Activated T-cell treated with anti-CD3 and anti-CD28 coated beads, Interleukin-2, amount 50 U/mL, for 48 hours (primary cell): Measurements from ENCODE around the gene C7orf25.
"Not testable (repeated sequence)": the region's sequence is repeated elsewhere in the genome, so short reads cannot be mapped to it uniquely, and the experiment has no call there.

Experiments
- DNase-seq, 2 experiments: peaks; one replicate each; pipeline ENCODE4 v3.0.0-alpha.2; 2020

C7orf25 gene

DNA sequence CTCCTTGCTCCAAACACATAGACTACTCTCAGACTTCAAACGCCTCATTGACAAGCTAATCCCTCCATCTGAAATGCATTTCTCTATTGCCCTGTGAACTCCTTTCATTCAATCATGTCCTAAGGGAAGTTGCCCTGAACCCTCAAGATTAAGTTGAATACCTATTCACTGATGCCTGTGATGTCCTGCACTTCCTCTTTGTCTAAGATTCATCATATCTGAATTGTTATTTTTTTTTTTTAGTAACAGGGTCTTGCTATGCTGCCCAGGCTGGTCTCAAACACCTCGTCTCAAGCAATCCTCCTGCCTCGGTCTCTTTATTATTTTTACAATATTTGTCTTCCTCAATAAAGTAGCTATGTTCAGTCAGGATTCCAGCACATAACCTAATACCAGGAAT lies 16.9 kb upstream of the C7orf25 start:
- DNase-seq = no peak

DNA sequence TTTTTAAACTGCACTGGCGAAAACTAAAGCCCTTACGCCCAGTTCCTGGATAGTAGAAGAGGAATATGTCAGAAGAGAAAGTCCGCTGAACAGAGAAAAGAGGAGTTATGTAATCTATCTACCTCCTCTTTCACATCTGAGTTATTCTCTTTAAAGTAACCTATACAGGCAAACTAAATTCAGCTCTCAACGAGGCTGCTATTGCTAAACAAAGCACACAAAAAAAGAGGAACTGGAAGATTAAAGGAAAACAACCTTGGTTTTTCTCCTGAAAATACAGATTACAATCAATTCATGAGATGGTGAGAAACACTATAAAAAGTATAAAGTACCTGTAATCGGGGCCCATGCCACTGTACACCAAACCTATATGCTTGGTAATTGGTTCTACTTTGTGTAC lies 14.3 kb upstream of the C7orf25 start:
- no peak for DNase-seq

DNA sequence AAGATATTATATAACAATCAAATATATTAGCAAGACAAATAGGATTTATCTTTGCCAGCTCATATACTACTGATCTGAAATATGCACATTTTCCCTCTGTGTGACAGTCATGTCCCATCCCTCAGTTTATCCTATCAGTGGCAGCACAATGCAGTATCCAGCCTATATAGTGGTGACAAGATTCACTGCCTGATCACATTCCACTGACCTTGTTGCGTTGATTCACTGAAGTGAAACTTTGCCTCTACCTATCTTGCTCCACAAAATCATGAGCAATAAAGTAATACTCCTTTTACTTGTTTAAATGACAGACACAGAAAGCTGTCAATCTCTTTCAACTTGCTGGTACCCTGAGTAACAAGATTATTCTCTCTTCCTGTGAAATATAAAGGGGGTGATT lies 13.8 kb upstream of the C7orf25 start:
- DNase-seq = no peak

DNA sequence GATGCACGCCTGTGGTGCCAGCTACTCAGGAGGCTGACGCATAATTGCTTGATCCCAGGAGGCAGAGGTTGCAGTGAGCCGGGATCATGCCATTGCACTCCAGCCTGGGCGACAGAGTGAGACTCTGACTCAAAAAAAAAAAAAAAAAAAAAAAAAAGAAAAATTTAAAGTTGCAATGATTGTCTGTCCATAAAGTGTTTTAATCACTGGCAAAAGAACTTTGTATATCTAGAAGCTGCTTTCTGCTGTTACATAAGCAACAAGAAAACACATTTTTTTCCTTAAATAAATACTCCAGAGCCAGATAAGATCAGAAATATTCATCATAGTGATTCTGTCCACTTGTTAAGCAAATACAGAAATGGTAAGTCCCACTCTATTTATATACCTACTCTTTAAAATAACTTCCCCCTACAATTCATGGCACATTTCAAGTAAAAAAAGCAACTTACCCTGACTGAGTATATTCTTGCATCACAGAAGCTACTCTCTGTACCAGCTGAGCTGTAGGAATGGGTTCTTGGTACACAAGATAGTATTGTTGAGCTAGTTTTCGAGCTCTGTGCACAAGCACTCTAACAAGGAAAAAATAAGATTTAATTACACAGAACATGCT lies 12.5 kb upstream of the C7orf25 start:
- DNase-seq = no peak

DNA sequence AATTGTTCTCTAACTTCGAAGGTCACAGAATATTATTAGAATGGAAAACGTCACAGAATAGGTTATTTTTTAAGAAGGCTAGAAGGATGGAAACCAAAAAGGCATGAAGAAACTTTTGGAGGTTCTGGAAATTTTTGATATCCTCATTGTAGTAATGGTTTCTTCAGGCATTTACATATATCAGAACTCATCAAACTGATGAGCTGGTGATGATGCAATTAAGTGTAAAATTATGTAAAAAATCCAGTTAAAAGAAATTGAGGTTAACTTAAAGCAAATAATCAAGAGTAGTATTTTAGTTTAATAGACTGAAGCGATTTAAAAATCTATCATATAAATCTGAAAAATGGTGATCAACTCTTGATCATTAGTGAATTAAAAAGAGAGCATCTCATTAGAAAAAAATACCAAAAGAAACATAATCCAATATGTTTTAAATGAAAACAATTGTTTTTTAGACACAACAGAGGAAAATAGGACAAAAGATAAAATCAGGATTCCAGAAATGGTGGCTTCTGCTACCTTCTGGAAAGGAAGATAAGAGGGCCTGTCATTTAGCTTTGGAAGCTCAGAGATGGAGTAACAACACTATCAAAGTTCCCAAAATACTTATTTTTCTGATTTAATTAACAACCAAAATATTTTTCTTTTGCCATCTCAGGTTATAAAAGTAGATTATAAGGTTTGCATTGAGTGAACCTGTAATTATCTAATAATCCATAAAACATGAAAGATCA lies 10.3 kb upstream of the C7orf25 start:
- DNase-seq = no peak

DNA sequence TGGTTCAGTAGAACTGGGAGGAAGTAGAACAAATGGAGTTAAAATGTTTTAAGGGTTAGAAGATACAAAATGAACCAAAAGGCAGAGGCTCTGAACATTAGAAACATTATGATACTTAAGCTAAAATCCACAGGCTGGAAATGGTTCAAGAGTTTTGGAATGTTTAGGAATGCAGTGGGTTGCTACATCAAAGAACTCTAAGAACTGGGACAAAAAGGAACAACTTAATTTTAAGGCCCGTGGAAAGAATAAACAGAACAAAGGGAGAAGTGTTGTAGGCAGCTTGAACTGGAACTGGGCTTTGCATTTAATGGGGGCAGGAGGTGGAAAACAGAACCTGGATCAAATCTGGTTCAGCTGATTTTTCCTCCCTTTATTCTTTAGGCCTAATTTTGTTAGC lies 3.5 kb upstream of the C7orf25 start:
- no peak for DNase-seq

DNA sequence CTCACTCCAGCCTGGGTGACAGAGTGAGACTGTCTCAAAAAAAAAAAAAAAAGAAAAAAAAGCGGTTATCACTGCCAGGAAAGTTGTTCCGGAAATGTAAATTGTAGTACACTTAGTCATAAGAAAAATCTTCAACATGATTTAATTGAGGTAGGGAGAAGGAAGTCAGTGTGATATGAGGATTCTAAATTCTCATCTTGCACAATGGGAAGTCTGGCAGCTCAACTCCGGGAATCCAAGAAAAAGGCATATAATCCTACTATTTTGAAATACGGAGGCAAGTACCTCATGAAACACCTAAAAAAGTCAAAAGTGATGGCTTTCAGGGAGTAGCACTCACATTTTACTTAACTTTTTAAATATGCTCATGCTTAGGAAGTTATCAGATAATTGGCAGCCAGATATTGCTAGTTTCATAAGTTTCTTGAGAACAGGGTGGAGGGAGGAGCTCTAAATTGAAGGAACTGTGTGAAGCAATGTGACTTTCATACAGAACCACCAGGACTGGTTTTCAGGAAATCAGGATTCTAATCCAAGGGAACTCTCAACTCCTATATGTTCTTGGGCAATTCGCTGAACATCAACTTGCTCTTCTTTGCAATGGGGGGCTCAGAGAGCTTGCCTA lies 2.7 kb upstream of the C7orf25 start:
- no peak for DNase-seq

DNA sequence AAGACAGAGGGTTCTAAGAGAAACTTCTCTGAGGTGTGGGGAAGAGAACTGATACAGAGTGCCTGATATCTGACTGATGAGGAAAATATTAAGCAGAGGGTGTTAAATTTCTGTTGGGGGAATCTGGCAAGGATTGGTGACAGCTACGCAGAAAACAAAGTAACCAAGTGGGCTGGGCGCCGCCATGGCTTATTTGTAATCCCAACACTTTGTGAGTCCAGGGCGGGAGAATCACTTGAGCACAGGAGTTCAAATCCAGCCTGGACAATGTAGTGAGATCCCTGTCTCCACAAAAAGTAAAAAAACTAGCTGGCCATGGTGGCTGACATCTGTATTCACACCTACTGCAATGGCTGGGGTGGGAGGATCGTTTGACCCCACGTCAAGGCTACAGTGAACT lies 2.1 kb upstream of the C7orf25 start:
- no peak for DNase-seq

DNA sequence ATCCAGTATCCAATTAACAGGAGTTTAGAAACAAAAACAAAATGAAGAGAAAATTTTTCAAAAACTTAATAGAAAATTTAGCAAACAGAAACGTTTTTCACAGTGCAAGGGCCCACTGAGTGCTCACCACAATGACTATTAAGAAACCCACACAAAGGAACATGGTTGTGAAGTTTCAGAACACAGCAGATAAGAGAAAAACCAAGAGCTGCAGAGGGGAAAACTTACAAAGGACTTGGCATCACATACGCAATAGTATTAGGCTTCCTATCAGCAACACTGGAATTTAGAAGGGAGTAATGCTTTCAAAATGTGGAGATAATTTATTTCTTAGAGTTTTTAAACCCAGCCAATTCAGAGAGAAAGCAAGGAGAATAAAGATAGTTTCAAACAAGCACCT lies 1.7 kb upstream of the C7orf25 start:
- DNase-seq = no peak

DNA sequence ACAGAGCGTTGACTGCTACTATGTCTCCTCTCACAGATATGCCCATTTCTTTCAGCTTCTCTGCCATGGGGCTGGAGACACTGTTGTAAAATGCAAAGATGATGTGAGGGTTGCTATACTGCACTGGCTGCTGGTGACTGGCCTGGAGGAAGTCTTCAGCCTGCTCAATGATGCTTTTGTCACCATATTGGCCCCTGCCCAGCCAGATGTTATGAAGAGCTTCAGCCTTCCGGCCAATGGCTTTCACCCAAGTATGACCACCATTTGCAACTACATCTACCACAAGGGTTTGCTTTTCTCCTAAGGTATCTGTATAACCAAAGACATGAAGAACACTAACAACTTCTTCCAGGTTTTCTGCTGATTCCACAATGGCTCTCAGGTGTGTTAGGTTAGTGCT lies 1.6 kb downstream of the C7orf25 start:
- no peak for DNase-seq

DNA sequence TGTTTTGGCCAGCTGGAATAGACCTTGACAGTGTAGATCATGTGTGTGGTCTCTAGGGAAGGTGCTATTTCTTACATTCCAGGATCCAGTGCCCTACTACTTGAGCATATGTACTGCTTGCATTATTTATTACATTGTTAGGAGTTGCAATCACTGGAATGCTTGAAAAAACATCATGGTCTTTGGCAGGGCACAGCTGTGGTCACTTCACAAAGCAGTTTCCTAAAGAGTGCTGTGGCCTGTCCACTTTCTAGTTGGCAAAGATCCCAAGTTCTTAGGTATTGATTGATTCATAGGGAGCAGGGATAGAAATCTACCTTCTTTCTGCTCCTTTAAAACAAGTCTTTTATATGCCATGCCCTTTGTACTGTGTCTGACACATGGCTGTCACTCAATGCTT lies 4.6 kb downstream of the C7orf25 start:
- DNase-seq = no peak

DNA sequence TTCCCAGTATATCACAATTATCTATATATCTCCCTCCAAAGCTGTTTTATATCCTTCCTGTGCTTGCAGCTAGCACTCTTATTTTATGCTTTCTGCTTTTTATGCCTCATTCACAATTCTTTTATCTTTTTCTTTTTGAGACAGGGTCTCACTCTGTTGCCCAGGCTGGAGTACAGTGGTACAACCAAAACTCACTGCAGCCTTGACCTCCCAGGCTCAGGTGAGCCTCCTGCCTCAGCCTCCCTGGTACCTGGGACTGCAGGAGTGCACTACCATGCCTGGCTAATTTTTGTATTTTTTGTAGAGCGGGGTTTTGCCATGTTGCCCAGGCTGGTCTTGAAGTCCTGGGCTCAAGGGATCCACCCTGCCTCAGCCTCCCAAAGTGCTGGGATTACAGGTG lies 5.7 kb downstream of the C7orf25 start:
- DNase-seq = no peak

DNA sequence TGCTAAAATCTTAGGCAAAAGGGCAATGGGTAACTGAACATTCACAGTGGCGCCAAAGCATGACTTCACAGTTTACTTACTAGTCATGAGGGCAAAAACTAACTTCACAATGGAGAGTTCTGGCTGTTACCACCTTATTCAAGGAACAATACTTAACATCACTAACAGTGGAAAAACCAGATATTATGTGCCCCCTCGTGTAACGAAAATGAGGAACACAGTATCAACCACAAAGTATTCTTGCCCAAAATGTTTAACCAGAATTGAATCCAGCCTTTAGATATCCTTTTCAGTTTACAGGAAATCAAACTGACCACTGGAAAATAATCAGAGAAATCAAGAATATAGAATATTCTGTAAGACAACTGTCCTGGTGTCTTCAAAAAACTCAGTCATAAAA lies 9.5 kb downstream of the C7orf25 start:
- DNase-seq = no peak

DNA sequence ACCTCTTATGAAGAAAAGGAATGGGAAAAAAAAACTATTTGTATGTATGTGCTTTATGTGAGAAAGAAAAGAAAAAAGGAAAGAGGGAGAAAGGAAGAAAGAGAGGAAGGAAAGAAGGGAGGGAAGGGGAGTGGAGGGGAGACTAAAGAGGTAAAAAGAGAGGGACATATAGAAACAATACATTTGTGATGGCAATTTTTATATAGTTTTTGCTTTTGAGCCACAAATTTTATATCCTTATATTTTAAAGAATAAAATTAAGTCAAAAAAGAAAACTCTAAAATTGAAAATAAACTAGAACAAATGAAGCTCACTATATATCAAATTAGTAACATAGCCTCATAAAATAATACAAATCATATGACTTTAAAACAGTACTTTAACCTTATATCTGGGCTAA lies 11.0 kb downstream of the C7orf25 start:
- DNase-seq = no peak

DNA sequence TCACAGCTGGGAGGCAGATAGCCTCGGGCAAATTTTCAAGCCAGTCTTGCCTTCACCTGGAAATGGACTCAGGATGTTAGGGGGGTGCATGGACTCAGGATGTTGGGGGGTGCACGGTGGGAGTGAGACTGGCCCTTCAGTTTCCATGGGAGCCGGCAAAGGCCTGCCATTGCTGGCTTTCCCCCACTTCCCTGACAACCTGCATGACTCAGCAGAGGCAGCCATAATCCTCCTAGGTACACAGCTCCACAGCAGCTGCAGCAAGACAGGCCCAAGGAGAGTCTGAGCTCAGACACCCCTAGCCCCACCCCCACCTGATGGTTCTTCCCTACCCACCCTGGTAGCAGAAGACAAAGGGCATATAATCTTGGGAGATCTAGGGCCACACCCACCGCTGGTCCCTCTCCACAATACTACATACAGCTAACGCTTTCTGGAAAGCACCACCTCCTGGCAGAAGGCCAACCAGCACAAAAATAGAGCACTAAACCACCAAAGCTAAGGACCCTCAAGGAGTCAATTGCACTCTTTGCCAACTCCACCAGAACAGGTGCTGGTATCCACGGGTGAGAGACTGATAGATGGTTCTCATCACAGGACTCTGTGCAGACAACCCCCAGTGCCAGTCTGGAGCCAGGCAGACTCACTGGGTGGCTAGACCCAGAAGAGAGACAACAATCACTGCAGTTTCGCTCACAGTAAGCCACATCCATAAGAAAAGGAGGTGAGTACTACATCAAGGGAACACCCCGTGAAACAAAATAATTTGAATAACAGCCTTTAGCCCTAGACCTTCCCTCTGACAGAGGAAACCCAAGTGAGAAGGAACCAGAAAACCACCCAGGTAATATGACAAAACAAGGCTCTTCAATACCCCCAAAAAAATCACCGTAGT lies 18.3 kb downstream of the C7orf25 start:
- no peak for DNase-seq

DNA sequence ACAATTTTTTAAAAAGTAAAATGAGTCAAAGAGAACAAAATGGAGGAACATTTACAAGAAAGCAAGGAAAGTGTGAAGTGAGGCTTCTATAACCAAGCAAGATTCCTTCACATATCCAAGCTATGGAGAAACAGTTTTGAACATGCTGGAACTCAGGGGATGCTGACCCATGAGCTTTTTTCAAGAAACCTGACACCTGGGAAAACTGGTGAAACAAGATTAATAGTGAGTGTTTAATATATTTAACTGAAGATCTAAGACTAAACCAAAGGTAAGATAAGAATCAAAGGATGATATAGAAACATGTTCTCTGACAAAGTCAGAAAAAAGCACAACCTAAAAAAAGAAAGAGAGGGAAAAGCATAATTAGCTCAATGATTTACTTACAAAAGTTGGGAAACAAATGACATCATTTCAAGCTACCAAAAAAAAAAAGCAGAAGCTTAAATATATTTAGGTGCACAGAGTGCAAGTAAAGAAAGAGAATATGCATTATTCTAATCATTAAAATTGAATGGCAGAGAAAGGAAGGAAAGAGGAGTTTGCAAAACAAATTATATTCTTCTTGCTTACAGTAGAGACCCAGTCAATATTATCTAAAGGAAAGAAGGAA lies 24.9 kb downstream of the C7orf25 start:
- no peak for DNase-seq

DNA sequence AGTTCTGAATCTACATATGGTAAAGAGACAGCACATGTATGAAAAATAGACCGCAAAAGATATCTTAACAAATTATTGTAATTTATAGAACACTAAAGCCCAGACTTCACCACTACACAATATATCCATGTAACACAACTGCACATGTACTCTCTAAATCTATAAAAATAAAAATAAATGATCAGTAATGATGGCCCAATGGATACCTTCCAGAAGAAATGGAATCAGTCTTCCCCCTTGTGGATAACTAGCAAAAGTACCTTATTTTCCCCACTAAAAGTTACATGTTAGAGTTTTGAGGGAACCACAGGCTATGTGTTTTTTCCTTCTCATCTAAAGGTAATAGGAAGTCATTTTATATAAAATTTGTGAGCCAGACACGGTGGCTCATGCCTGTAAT lies 25.7 kb downstream of the C7orf25 start:
- DNase-seq = no peak

DNA sequence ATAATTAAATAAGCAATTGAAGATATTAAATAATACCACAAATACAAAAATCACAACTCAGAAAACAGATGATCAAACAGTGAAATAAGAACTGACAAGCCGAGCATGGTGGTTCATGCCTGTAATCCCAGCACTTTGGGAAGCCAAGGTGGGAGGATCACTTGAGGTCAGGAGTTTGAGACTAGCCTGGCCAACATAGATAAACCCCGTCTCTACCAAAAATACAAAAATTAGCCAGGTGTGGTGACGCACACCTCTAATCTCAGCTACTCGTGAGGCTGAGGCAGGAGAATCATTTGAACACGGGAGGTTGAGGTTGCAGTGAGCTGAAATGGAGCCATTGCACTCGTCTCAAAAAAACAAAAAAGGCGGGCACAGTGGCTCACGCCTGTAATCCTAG lies 26.7 kb downstream of the C7orf25 start:
- not testable (repeated sequence) for DNase-seq

DNA sequence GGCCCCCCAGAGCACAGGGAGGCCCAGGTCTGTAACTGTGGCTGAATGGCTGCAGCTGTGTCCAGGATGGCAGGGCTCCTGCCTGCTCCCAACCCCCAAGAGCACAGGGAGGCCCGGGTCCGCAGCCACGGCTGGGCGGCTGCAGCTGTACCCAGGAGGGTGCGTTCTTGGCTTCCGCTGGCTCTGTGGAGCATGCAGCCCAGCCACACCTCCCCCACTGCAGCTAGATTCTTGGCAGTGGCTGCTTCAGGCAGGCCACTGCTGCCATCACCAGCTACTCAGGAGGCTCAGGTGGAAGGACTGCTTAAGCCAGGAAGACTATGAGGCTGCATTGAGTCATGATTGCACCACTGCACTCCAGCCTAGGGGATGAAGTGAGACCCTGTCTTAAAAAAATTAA lies 27.9 kb downstream of the C7orf25 start:
- DNase-seq = no peak

DNA sequence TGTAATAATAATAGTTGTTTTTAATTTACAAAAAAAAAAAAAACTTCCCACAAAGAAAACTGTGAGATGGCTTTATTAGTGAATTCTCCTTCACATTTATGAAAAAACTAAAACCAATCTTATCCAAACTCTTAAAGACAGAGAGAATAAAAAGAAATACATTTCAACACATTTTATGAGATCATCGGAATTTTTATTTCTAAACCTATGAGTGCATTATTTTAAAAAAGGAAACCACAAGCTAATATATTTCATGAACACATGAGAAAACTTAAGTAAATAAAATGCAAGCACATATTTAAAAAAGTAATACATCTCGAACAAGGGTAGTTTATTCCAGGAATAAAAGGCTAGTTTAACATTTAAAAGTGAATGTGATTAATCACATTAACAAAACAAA lies 31.5 kb downstream of the C7orf25 start:
- DNase-seq = no peak

DNA sequence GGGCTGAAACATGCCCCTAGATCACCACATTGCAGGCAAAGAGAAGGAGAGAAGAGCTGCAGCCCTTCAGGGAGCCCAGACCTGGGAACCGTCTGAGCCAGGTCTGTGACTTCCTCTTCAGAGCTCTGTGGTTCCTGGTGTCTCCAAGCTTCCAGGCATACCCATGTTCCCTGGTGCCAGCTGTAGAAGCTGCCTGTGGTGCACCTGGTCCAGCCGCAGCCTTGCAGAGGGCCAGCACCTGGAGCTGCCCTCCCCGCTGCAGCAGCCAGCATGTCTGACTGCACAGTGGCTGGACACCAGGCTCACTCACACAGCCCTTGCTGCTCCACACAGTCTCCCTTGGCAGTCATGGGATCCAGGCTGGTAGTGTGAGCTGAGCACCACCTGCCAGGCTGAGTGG lies 33.6 kb downstream of the C7orf25 start:
- DNase-seq = no peak

DNA sequence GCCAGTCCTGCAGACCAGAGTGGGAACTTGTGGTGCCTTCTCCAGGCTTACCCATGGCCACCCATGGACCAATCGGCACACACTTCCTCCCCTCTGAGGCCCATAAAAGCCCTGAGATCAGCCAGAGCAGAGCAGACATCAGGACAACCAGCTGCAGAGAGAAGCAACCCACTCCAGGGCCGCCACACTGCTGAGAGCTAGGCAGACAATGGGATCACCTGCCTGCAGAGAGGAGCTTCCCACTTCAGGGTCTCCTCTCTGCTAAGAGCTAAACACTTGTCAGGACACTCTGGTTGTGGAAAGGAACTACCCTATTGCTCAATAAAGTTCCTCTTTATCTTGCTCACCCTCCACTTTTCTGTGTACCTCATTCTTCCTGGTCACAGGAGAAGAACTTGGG lies 34.0 kb downstream of the C7orf25 start:
- no peak for DNase-seq
